Fibroblast of mammary gland (primary cell): ENCODE data around the gene MMP21.

Source experiments
- DNase-seq: peaks from one replicate; pipeline ENCODE4 v3.0.0-alpha.2; 2010; ENCODE audit warnings: low read depth
- H3K4me3 ChIP-seq: 2 replicates; pipeline ENCODE4 v1.5.1; 2011; ENCODE audit warnings: low read depth, mild to moderate bottlenecking, low read length, moderate library complexity; ENCODE audit not compliant: control insufficient read depth
- CTCF ChIP-seq: conservative IDR thresholded peaks from 2 replicates; pipeline ENCODE4 v1.5.1; 2011; ENCODE audit warnings: low read depth, low read length, inconsistent platforms; ENCODE audit not compliant: control insufficient read depth, insufficient read depth

Gene MMP21

GRCh38 chr10:125792342-125793300, 17.0 kb upstream of the MMP21 start:
- no peak for TF ChIP-seq CTCF
- no peak overlapping the region for H3K4me3 ChIP-seq
- no peak for DNase-seq

- no peak overlapping the region for H3K4me3 ChIP-seq
- no peak for DNase-seq
- no peak for TF ChIP-seq CTCF
These were observed 12.8 kb upstream of the MMP21 start for GRCh38 chr10:125788156-125789034.

GRCh38 chr10:125785791-125786190, 10.2 kb upstream of the MMP21 start:
- no peak overlapping the region for H3K4me3 ChIP-seq
- TF ChIP-seq CTCF: no peak
- no peak for DNase-seq

- no peak overlapping the region for H3K4me3 ChIP-seq
- DNase-seq: no peak
- no peak for TF ChIP-seq CTCF
These were observed 8.3 kb upstream of the MMP21 start for GRCh38 chr10:125783957-125784356.

- no peak overlapping the region for H3K4me3 ChIP-seq
- DNase-seq: no peak
These were observed 7.8 kb upstream of the MMP21 start for GRCh38 chr10:125783408-125783807.

More at GRCh38 chr10:125783408-125783807, 7.8 kb upstream of the MMP21 start:
- TF ChIP-seq CTCF: no peak
